Nephron (organoid): Measurements from ENCODE around the gene PPP1R14B.

Source experiments
- H3K27ac Mint-ChIP-seq, 3 experiments: 2 replicates each; pipeline ENCODE4 v1.8.0; 2020; ENCODE audit warnings: mixed read lengths in 3 of 3, mild to moderate bottlenecking in 2 of 3, moderate library complexity in 1 of 3
- H3K27me3 Mint-ChIP-seq: 2 replicates; pipeline ENCODE4 v1.8.0; 2021; ENCODE audit warnings: low read depth, mild to moderate bottlenecking, moderate library complexity, mixed read lengths
- H3K36me3 Mint-ChIP-seq: 2 replicates; pipeline ENCODE4 v1.8.0; 2020; ENCODE audit warnings: low read depth, mixed read lengths
- H3K4me1 Mint-ChIP-seq: 2 replicates; pipeline ENCODE4 v1.8.0; 2020; ENCODE audit warnings: mixed read lengths
- H3K4me3 Mint-ChIP-seq, 3 experiments: 2 replicates each; pipeline ENCODE4 v1.8.0; 2020; ENCODE audit warnings: mild to moderate bottlenecking in 3 of 3, mixed read lengths in 3 of 3, moderate library complexity in 2 of 3
- H3K9me3 Mint-ChIP-seq: 2 replicates; pipeline ENCODE4 v1.8.0; 2020; ENCODE audit warnings: mixed read lengths
- CTCF ChIP-seq, 3 experiments: fragments of 200-600 bp; sonication (generic); IDR thresholded peaks; one replicate each; pipeline ENCODE4 v1.5.0; 2021; ENCODE audit warnings: antibody characterized with exemption in 3 of 3; ENCODE audit not compliant: unreplicated experiment in 3 of 3

PPP1R14B gene

GRCh38 chr11:64291752-64292459 is 45.2 kb upstream of the PPP1R14B start:
- TF ChIP-seq CTCF (IDR thresholded peaks at IDR 0.05; ENCODE audit: unreplicated experiment in 3 of 3), result no peak
- no peak overlapping the region for H3K27ac Mint-ChIP-seq
- H3K4me1 Mint-ChIP-seq, result peaks cover 5% of the 10 kb centered on the region
- H3K9me3 Mint-ChIP-seq, result no peaks in the 10 kb centered on the region
- no peak overlapping the region for H3K4me3 Mint-ChIP-seq
- H3K36me3 Mint-ChIP-seq, result peaks cover 6% of the 10 kb centered on the region
- H3K27me3 Mint-ChIP-seq, result peaks cover 80% of the 10 kb centered on the region

- Mint-ChIP-seq H3K9me3 (no peaks in the 10 kb centered on the region), H3K27ac (no peak within 1 kb of the TSS)
- no peak for TF ChIP-seq CTCF (IDR thresholded peaks at IDR 0.05; ENCODE audit: unreplicated experiment in 3 of 3)
Measured at GRCh38 chr11:64291262-64291751, 44.6 kb upstream of the PPP1R14B start, which contains the start of gene KCNK4. TSS of gene KCNK4 (plus strand) at chr11:64291302. CDS start at chr11:64293019, 1,717 bp downstream.

GRCh38 chr11:64290352-64291261 is 43.9 kb upstream of the PPP1R14B start:
- Mint-ChIP-seq H3K36me3 (peaks cover 6% of the 10 kb centered on the region), H3K27ac (no peak overlapping the region), H3K27me3 (peaks cover 67% of the 10 kb centered on the region), H3K9me3 (no peaks in the 10 kb centered on the region), H3K4me1 (peaks cover 12% of the 10 kb centered on the region), H3K4me3 (peak overlapping the region; percentile 76 to 83 (median 83))
- no peak for TF ChIP-seq CTCF (IDR thresholded peaks at IDR 0.05; ENCODE audit: unreplicated experiment in 3 of 3)

More at GRCh38 chr11:64291262-64291751, 44.6 kb upstream of the PPP1R14B start, which contains the start of gene KCNK4:
- H3K36me3 Mint-ChIP-seq, result peaks cover 6% of the 10 kb centered on the region
- peaks cover 74% of the 10 kb centered on the region for H3K27me3 Mint-ChIP-seq
- peak within 1 kb of the TSS; percentile 76 to 83 (median 83) for H3K4me3 Mint-ChIP-seq
- H3K4me1 Mint-ChIP-seq, result peaks cover 11% of the 10 kb centered on the region

- H3K4me1 Mint-ChIP-seq, result peaks cover 12% of the 10 kb centered on the region
- peak overlapping the region; percentile 19 to 60 (median 58) for H3K4me3 Mint-ChIP-seq
- TF ChIP-seq CTCF (IDR thresholded peaks at IDR 0.05; ENCODE audit: unreplicated experiment in 3 of 3), result no peak
- H3K27me3 Mint-ChIP-seq, result peaks cover 52% of the 10 kb centered on the region
- no peak overlapping the region for H3K27ac Mint-ChIP-seq
- H3K36me3 Mint-ChIP-seq, result peaks cover 6% of the 10 kb centered on the region
- H3K9me3 Mint-ChIP-seq, result no peaks in the 10 kb centered on the region
Measured at GRCh38 chr11:64289002-64289564, 42.3 kb upstream of the PPP1R14B start.

- Mint-ChIP-seq H3K27ac (no peak overlapping the region), H3K4me1 (peaks cover 12% of the 10 kb centered on the region), H3K4me3 (peak overlapping the region in 1 of 3 experiments; percentile 59), H3K9me3 (no peaks in the 10 kb centered on the region), H3K27me3 (peaks cover 45% of the 10 kb centered on the region), H3K36me3 (peaks cover 6% of the 10 kb centered on the region)
- no peak for TF ChIP-seq CTCF (IDR thresholded peaks at IDR 0.05; ENCODE audit: unreplicated experiment in 3 of 3)
Measured at GRCh38 chr11:64288353-64288750, 41.6 kb upstream of the PPP1R14B start.
